Keratinocyte (primary cell): Measurements from ENCODE around the gene DDX54.

Source experiments
- CTCF ChIP-seq, 3 experiments: IDR thresholded peaks in 1 of 3; conservative IDR thresholded peaks in 1 of 3; optimal IDR thresholded peaks in 1 of 3; 2 replicates in 2 of 3; 3 replicates in 1 of 3; pipeline versions ENCODE3 to v1.5.1; 2011; ENCODE audit warnings: low read length in 3 of 3, mild to moderate bottlenecking in 3 of 3, moderate library complexity in 2 of 3, control low read depth in 1 of 3, inconsistent platforms in 1 of 3; ENCODE audit not compliant: insufficient read depth in 2 of 3; ENCODE audit errors: extremely low read depth in 1 of 3
- EZH2 ChIP-seq: IDR thresholded peaks from one replicate; pipeline ENCODE4 v1.6.1; 2012; ENCODE audit warnings: inconsistent platforms, mild to moderate bottlenecking, low read length, moderate library complexity

GRCh38 chr12:113234483-113234882 lies 49.2 kb upstream of the DDX54 start:
- TF ChIP-seq CTCF (optimal IDR thresholded peaks at IDR 0.05 in 1 of 3, IDR thresholded peaks at IDR 0.05 in 1 of 3, conservative IDR thresholded peaks at IDR 0.05 in 1 of 3; ENCODE audit: extremely low read depth in 1 of 3, insufficient read depth in 2 of 3, low read length in 3 of 3) = no peak
- TF ChIP-seq EZH2 = no peak
